Astrocyte (in vitro differentiated cells and primary cell): ENCODE results near the gene MICALL1. TPM values are rescaled to one million over a fixed set of nuclear protein-coding genes. Genes with fewer than 3 reads are reported as not detected.
A peak's percentile ranks its signal among the peaks of the same experiment; 100 is the strongest.

ENCODE experiments used
- DNase-seq: peaks from one replicate; pipeline ENCODE4 v3.0.0-alpha.2; 2010; ENCODE audit warnings: low read depth
- FAIRE-seq: peaks from 2 replicates; lab custom pipeline; 2011; peaks lifted over from hg19 to GRCh38; lab: Jason Lieb, UNC
- H2AFZ ChIP-seq: 2 replicates; pipeline ENCODE4 v1.6.0; 2012; ENCODE audit warnings: low read depth, low read length, inconsistent platforms
- H3K27ac ChIP-seq: 2 replicates; pipeline ENCODE4 v1.5.1; 2011; ENCODE audit warnings: low read depth, low read length, inconsistent platforms
- H3K27me3 ChIP-seq: 2 replicates; pipeline ENCODE4 v1.6.0; 2011; ENCODE audit warnings: low read length, inconsistent platforms; ENCODE audit not compliant: insufficient read depth
- H3K36me3 ChIP-seq: 2 replicates; pipeline ENCODE4 v1.5.1; 2011; ENCODE audit warnings: low read length, inconsistent platforms; ENCODE audit not compliant: insufficient read depth
- H3K4me1 ChIP-seq: 2 replicates; pipeline ENCODE4 v1.5.1; 2011; ENCODE audit warnings: low read length, inconsistent platforms; ENCODE audit not compliant: insufficient read depth
- H3K4me2 ChIP-seq: 2 replicates; pipeline ENCODE4 v1.6.0; 2012; ENCODE audit warnings: low read length, inconsistent platforms
- H3K4me3 ChIP-seq: 2 replicates; pipeline ENCODE4 v1.5.1; 2011; ENCODE audit warnings: low read depth, mild to moderate bottlenecking, low read length, inconsistent platforms; ENCODE audit not compliant: insufficient read depth
- H3K79me2 ChIP-seq: 2 replicates; pipeline ENCODE4 v1.6.0; 2012; ENCODE audit warnings: mild to moderate bottlenecking, low read length, inconsistent platforms; ENCODE audit not compliant: insufficient read depth
- H3K9ac ChIP-seq: 2 replicates; pipeline ENCODE4 v1.6.0; 2012; ENCODE audit warnings: mild to moderate bottlenecking, low read length, inconsistent platforms
- H3K9me3 ChIP-seq: 2 replicates; pipeline ENCODE4 v1.5.1; 2012; ENCODE audit warnings: low read depth, mild to moderate bottlenecking, low read length, inconsistent platforms; ENCODE audit not compliant: insufficient read depth
- H4K20me1 ChIP-seq: 2 replicates; pipeline ENCODE4 v1.6.0; 2012; ENCODE audit warnings: low read length, inconsistent platforms; ENCODE audit not compliant: insufficient read depth
- H3K27ac Mint-ChIP-seq: one replicate; pipeline ENCODE4 v1.8.0; 2021; ENCODE audit warnings: mild to moderate bottlenecking, mixed read lengths; ENCODE audit not compliant: unreplicated experiment
- H3K27me3 Mint-ChIP-seq: one replicate; pipeline ENCODE4 v1.8.0; 2021; ENCODE audit warnings: low read depth, mixed read lengths; ENCODE audit not compliant: unreplicated experiment
- H3K36me3 Mint-ChIP-seq: one replicate; pipeline ENCODE4 v1.8.0; 2021; ENCODE audit warnings: low read depth, mixed read lengths; ENCODE audit not compliant: unreplicated experiment
- H3K4me1 Mint-ChIP-seq: one replicate; pipeline ENCODE4 v1.8.0; 2021; ENCODE audit warnings: low read depth, mixed read lengths; ENCODE audit not compliant: unreplicated experiment
- H3K4me3 Mint-ChIP-seq: one replicate; pipeline ENCODE4 v1.8.0; 2021; ENCODE audit warnings: mild to moderate bottlenecking, moderate library complexity, mixed read lengths; ENCODE audit not compliant: unreplicated experiment
- H3K9me3 Mint-ChIP-seq: one replicate; pipeline ENCODE4 v1.8.0; 2021; ENCODE audit warnings: mild to moderate bottlenecking, mixed read lengths; ENCODE audit not compliant: unreplicated experiment
- CTCF ChIP-seq: IDR thresholded peaks from 2 replicates; pipeline ENCODE4 v1.5.1; 2011; ENCODE audit warnings: low read depth, mild to moderate bottlenecking, inconsistent platforms, low read length, moderate library complexity; ENCODE audit not compliant: insufficient read depth
- EZH2 ChIP-seq: IDR thresholded peaks from 2 replicates; pipeline ENCODE4 v1.6.1; 2012; ENCODE audit warnings: mild to moderate bottlenecking, low read length, inconsistent platforms; ENCODE audit not compliant: insufficient read depth
- microRNA-seq: library from miRNA; unstranded; fragments of <30 nt; microRNA quantifications from one replicate; pipeline ENCODE4 v1.2.0, GENCODE V29; 2020
- total RNA-seq: library from RNA; stranded (reverse); gene quantifications from 2 replicates; pipeline ENCODE4 v1.2.1, GENCODE V29; 2021

MICALL1 gene
- total RNA-seq, 1 donor from 2014 or later: 131 TPM

GRCh38 chr22:37991731-37992442 lies 85.8 kb downstream of the MICALL1 start:
- Mint-ChIP-seq H3K4me1 (no peaks in the 10 kb centered on the region), H3K4me3 (no peak overlapping the region), H3K27ac (no peak overlapping the region), H3K36me3 (peaks cover 2% of the 10 kb centered on the region), H3K27me3 (peaks cover 8% of the 10 kb centered on the region), H3K9me3 (no peaks in the 10 kb centered on the region)
- Histone ChIP-seq H4K20me1 (no peaks in the 10 kb centered on the region), H3K9ac (no peak overlapping the region), H3K4me1 (no peaks in the 10 kb centered on the region), H2AFZ (no peak overlapping the region), H3K4me3 (no peak overlapping the region), H3K27me3 (no peaks in the 10 kb centered on the region), H3K36me3 (no peaks in the 10 kb centered on the region), H3K27ac (no peak overlapping the region), H3K4me2 (no peak overlapping the region), H3K79me2 (no peaks in the 10 kb centered on the region), H3K9me3 (no peaks in the 10 kb centered on the region)
- TF ChIP-seq CTCF: no peak
- no peak for TF ChIP-seq EZH2
- DNase-seq: no peak
- no peak for FAIRE-seq

Small RNA genes lying within 50 kb of the gene (microRNA-seq; reads per million reads assigned to microRNA genes)
- gene MIR4534 (not detected), gene MIR6820 (13.4 reads per million, percentile 41 among the genes with 10 or more reads in this experiment)

Other genes starting within 250 kb of the MICALL1 start
- 18.9 and 22.4 TPM in 2 replicates for gene PDXP, start 247.6 kb upstream of the MICALL1 start, total RNA-seq
- 240 and 260 TPM in 2 replicates for gene LGALS1, start 230.7 kb upstream of the MICALL1 start, total RNA-seq
- 17.9 and 18.1 TPM in 2 replicates for gene NOL12, start 220.0 kb upstream of the MICALL1 start, total RNA-seq
- gene TRIOBP, start 209.2 kb upstream of the MICALL1 start, total RNA-seq: 40.6 and 41.5 TPM in 2 replicates
- gene GCAT, start 98.4 kb upstream of the MICALL1 start, total RNA-seq: 12.8 and 14.3 TPM in 2 replicates
- gene GALR3, start 82.9 kb upstream of the MICALL1 start, total RNA-seq: not detected in 2 replicates
- gene ANKRD54, start 62.0 kb upstream of the MICALL1 start, total RNA-seq: 19.9 and 21.5 TPM in 2 replicates
- gene EIF3L, start 56.9 kb upstream of the MICALL1 start, total RNA-seq: 294 and 323 TPM in 2 replicates
- gene C22orf23, start 47.3 kb downstream of the MICALL1 start, total RNA-seq: not detected in 2 replicates
- gene POLR2F, start 47.4 kb downstream of the MICALL1 start, total RNA-seq: 129 and 149 TPM in 2 replicates
- gene SOX10, start 78.3 kb downstream of the MICALL1 start, total RNA-seq: 0.10 and 0.34 TPM in 2 replicates
- gene PICK1, start 151.1 kb downstream of the MICALL1 start, total RNA-seq: 20.7 and 22.9 TPM in 2 replicates
- gene SLC16A8, start 177.9 kb downstream of the MICALL1 start, total RNA-seq: not detected in 2 replicates
- 0.54 and 0.94 TPM in 2 replicates for gene BAIAP2L2, start 204.4 kb downstream of the MICALL1 start, total RNA-seq